ENCODE data around the gene TSC22D3.
A peak's percentile ranks its signal among the peaks of the same experiment; 100 is the strongest.
"Not testable (repeated sequence)": the region's sequence is repeated elsewhere in the genome, so short reads cannot be mapped to it uniquely, and the experiment has no call there.

Gene TSC22D3

DNA sequence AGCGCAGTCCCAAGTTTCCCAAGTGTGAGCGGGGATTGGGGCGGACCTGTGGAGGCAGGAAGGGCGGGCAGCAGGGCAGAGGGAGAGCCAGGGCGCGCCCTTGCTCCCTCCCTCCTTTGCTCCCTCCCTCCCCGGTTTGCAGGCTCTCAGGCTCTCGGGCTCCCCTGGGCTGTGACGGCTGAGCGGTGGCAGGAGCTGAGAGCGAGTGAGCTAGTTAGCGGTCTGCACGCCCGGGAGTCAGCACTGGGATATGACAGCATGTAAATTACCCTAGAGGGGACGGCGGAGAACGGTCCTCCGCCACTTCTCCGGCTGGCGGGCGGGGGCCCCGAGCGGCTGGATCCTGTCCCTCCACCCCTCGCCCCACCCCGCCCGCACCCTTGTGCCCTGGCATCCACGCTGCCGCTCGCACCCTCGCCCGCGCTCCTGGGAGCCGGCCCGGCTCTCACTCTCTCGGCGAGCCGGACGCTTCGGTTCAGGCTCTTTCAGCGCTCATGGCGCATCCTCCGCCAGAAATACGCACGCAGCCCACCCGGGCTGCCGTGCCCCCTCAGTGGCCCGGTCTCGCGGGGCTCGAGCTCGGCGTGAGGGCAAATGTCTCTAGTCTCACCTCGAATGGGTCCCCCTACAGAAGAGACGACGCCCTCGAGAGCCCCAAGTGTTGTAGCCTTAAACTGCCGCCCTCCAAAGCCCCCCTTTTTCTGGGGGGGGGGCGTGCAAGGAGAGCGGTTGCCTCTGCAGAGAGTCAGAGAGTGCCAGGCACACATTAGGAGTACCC, at the start of gene TSC22D3:
Gene TSC22D3, minus strand, starts transcription at position 54 of the 778 bp plus-strand sequence. CDS start 368 bp downstream, outside the sequence.
- DNase-seq (ENCODE audit: low read depth in 2 of 3, low spot score in 2 of 3) = peak in 1 of 3 experiments; percentile 14

DNA sequence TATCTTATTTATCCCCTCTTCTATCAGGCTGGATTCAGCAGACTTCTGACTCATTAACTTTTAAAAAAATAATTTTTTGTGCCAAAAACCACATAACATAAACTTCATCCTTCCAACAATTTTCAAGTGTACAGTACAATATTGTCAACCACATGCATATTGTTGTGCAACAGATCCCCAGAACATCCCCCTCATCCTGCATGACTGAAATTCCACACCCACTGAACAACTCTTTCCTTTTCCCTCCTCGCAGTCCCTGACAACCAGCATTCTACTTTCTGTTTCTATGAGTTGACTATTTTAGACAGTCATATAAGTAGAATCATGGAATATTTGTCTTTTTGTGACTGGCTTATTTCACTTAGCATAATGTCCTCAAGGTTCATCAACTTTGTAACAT, 47.9 kb upstream of the TSC22D3 start:
- DNase-seq (ENCODE audit: low read depth in 2 of 3, low spot score in 2 of 3) = no peak

DNA sequence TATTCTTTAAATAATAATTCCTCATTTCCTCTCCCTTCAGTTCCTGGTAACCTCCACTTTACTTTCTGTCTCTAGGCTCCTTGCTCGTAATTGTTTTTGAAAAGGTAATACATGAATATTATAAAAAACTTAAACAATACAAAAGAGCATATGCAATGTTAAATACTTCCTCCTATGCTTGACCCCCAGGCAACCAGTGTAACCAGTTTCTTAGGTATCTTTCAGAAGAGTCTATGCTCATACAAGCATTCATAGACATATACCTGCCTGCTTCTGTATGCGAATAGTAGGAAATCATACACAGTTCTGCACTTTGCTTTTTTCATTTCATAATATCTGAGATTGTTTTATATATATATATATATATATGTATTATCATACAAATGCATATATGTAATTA, 47.5 kb upstream of the TSC22D3 start:
- no peak for DNase-seq (ENCODE audit: low read depth in 2 of 3, low spot score in 2 of 3)

DNA sequence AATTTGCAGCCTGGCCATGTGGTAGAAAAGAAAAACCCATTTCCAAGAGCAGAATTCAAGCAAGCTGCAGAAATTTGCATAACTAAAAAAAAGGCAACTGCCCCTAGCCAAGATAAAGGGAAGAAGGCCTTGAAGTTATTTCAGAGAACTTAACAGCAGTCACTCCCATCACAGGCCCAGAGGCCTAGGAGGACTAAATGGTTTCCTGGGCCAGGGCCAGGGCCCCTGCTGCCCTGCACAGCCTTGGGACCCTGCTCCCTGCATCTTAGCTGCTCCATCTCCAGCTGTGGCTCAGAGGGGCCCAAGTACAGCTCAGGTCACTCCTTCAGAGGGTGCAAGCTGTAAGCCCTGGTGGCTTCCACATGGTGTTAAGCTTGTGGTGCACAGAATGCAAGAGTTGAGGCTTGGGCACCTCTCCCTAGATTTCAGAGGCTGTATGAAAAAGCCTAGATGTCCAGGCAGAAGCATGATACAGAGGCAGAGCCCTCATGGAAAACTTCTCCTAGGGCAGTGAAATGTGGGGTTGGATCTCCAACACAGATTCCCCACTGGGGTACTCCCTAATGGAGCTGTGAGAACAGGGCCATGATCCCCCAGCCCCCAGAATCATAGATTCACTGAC, 43.4 kb upstream of the TSC22D3 start:
- DNase-seq (ENCODE audit: low read depth in 2 of 3, low spot score in 2 of 3) = no peak

DNA sequence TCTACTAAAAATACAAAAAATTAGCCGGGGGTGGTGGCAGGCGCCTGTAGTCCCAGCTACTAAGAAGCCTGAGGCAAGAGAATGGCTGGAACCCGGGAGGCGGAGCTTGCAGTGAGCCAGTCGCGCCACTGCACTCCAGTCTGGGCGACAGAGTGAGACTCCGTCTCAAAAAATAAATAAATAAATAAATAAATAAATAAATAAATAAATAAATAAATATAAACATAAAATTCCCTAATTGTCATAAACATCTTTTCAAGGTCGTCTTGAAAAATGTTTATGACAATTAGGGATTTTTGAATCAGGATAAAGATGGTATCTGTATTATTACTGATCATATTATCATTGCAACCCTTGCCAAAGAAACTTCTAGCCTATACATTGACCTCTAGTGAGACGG, 34.5 kb upstream of the TSC22D3 start:
- not testable (repeated sequence) for DNase-seq (ENCODE audit: low read depth in 2 of 3, low spot score in 2 of 3)

DNA sequence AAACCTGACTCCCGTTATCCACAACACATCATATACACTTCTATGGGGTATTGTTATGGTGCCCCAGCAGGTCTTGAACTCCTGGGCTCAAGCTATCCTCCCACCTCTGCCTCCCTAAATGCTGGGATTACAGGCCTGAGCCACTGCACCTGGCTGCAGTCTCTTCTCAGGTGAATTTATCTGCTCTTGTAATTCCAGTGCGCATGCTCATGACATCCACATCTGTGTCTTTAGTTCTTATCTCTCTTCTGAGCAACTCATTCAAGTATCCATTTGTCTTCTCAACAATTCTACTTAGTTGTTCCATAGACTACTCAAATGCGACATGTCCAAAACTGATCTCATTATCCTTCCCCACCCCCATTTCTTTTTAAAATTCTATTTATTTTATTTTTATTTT, 29.6 kb upstream of the TSC22D3 start:
- no peak for DNase-seq (ENCODE audit: low read depth in 2 of 3, low spot score in 2 of 3)

DNA sequence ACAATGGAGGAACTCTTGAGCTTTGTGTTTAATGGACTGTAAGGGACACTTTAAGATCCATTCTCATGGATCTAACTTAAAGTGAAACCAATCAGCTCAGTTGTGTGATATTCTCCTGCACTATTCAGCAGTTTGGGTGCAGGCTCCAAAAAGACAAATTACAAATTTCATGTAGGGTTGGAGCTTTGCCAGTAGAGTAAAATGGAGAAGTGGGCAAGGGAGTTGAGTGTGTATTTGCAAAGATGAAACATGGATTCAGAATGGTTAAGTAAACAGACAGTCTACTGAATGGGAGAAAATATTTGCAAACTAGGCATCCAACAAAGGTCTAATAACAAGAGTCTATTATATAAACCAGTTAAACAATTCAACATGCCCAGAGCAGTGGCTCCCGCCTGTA, 28.8 kb upstream of the TSC22D3 start:
- DNase-seq (ENCODE audit: low read depth in 2 of 3, low spot score in 2 of 3) = no peak

DNA sequence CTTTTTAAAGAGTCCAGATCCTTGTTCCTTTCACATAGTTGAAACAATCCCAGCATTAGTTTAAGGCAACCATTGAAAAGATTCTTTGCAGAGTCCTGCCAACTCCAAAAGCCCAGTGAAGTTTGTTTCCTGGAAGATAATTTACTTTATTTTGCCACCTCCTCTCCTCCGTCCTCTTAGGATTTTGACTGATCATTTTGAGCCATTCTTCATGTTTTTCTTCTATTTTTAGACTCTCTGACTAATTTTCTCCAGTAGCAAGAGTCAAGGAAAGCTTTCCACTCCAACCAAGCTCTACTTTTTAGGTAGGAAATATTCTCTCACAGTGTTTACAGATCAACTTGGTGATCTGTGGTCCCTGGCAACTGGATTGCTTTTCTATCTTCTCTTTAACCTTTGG, 12.2 kb upstream of the TSC22D3 start:
- no peak for DNase-seq (ENCODE audit: low read depth in 2 of 3, low spot score in 2 of 3)

DNA sequence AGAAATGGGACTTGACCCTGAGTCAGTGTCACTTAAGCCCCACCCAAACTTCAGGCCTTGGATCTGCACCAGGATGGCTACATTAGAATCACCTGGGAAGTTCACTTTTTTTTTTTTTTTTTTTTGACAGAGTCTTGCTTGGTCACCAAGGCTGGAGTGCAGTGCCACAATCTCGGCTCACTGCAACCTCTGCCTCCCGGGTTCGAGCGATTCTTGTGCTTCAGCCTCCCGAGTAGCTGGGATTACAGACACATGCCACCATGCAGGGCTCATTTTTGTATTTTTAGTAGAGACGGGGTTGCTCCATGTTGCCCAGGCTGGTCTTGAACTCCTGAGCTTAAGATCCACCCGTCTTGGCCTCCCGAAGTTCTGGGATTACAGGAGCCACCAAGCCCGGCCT, 4.9 kb upstream of the TSC22D3 start:
- DNase-seq (ENCODE audit: low read depth in 2 of 3, low spot score in 2 of 3) = no peak

DNA sequence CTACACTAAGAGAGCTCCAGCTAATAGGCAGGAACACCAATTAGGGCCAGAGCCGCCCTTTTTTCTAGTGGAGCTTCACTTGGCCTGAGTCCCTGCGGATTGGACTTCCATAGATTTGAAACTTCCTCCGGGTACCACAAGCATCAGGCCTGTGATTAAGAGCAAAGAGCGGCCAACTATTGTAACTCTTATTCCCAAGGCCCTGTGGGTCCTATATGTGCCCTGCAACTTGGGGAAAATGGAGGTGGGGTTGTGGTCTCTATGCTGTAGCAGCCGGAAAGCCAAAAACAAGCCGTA, 1.9 kb upstream of the TSC22D3 start, which contains the start of gene NCBP2L:
Gene NCBP2L, plus strand, starts transcription at position 198 of the 297 bp plus-strand sequence. CDS start 16,488 bp downstream, outside the sequence.
- DNase-seq (ENCODE audit: low read depth in 2 of 3, low spot score in 2 of 3) = no peak

DNA sequence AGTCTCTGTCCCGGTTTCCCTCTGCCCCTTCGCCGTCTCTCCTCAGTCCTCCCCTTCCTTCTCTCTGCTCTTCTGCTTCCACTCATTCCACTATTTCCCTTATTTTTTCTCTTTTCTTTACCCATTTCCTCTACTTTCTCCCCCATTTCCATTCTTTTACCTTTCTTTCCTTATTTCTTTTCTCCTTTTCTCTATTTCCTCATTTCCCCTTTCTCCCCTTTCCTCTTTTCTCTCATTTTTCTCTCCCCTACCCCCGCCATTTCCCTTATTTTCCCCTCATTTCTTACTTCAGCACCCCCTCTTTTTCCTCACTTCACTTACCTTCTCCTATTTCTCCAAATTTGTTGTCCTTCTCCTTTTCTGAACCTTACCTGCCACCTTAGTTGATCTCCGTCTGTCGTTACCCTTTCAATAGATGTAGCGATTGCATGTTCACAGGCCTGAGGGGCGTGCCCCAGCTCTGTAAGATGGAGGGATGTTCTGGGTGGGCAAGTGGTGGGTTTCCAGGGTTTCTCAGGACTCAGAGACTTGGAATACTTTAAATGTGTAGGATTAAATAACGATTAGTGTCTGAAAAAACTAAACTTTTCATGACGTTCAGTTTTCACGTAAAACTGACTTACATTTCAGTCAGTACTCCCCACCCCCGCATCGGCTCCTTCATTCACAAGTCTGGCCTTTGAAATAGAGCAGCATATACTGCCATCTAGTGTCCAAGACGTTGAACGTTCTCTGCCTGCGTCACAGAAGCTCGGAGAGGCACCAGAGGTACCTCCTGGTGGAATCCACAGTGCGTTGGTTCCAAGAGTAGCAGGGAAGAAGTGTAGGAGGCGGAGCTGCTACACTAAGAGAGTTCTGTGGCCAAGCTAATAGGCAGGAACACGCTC, 1.3 kb upstream of the TSC22D3 start:
- peak; percentile 27 to 34 (median 32) for DNase-seq (ENCODE audit: low read depth in 2 of 3, low spot score in 2 of 3)

DNA sequence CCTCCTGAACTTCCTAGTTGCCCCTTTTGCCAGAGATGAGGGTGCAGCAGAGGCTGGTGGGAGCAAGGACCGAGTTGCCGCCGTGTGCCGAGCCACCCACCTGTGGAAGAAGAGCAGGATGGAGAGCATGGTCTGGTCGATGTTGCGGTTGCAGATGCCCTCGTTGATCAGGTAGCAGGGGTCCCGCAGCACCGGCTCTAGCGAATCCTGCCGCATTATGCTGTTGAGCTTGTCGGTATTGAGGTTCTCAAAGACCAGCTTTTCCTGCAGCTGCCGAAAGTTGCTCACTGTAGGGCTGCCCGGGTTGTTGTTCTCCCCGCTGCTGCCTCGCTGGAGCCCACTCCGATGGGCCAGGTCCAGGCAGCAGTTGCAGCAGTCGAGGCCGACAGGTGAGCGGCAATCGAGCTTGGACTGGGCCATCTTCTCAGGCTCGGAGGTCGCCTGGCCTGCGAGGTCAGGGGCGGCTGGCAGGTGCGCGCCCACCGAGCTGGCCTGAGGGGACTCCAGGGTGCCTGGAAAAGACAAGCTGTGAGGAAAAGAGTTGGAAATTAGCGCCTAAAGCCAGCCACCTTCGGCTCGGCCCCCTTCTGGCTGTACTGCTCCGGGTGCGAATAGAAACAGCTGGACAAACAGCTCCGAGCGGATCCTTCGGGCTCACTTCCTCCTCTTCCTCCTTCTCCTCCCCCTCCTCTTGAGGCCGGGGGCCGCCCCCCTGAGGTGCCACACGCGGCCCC, 420 bp downstream of the TSC22D3 start:
- DNase-seq (ENCODE audit: low read depth in 2 of 3, low spot score in 2 of 3) = no peak

DNA sequence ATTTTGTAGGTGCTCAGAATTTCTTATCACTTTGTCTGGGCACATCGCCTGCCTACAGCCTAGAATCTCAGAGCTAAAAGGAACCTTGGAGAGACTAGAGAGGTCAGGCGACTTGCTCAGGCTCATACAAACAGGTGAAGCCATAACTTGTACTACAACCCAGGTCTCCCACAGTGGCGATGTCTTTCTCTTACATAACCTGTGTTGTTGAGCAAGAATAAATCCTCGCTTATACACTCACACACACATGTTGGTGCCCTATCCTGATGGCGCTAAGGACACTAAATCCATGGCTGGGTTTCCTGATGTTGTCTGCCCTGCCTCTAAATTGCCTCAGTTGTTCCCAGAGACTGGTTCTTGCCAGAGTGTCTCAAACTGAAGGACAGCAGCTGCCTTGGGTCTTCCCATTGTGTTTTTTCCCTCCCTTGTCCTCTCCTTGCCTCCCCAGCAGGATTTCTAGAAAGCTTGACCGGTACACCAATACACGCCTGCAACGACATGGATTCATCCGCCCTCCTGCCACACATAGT, 1.6 kb downstream of the TSC22D3 start:
- no peak for DNase-seq (ENCODE audit: low read depth in 2 of 3, low spot score in 2 of 3)

DNA sequence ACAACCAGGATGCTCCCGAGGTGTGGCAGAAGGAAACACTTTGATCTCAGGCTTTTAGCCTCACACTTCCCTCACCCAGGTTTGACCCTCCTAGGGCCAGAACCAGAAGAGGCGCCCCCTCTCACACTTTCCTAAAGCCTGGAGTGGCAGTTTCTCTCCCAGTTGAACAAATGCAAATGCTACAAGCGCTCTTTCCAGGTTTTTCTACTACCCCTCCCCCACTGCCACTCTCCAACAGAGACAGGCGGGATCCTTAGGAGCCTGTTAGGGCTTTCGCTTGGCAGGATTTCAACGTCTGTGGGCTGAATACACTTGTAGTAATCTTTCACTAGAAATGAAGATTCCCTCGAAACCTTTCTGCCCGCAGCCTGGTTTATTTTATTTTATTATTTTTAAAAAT, 2.4 kb downstream of the TSC22D3 start:
- no peak for DNase-seq (ENCODE audit: low read depth in 2 of 3, low spot score in 2 of 3)

DNA sequence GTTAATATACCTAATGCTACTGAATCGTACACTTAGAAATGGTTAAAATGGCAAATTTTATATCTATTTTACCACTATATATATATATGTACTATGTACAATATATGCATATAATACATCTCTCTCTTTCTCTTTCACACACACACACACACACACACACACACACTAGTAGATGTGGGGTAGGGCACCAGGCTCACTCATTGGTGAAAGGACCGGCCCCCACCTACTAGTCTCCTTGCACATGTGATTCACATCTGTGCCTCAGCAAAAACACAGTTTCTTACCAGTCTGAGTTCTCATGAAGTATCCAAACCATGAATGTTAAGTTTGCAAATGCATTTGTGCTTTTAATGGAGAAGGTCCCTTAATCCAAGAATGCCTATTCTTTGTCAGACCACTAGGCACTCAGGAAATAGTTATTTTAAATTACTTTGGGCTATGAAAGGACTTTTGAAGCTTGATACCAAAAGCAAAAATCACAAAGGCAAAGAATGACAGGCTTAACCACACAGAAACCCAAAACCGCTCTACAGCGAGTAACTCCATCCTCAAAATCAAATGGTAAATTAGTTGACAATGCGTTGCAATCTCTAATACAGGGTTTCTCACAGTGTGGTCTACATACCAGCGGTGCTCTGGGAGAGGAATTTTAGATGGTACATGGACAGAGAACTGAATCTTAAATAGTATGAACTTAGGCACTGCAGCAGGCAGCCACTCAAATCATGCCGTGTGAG, 5.8 kb downstream of the TSC22D3 start:
- DNase-seq (ENCODE audit: low read depth in 2 of 3, low spot score in 2 of 3) = no peak

DNA sequence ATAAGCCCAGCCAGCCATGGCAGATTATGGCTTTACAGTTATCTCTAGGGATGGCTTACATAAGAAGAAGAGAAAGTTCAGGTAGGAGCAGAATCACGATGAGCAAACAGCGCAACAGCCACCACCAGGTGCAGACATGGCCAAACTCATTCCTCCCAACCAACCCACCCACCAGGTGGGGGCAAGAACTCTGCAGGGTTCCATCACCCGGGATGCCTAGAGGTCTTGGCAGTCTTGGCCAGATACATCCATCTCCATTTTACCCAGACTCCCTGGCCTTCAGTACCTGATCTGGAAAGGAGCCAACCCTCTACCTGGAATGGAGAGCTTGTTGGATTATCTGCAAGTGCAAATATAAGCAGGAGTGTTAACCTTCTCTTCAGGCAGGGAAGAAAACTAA, 7.5 kb downstream of the TSC22D3 start:
- no peak for DNase-seq (ENCODE audit: low read depth in 2 of 3, low spot score in 2 of 3)

DNA sequence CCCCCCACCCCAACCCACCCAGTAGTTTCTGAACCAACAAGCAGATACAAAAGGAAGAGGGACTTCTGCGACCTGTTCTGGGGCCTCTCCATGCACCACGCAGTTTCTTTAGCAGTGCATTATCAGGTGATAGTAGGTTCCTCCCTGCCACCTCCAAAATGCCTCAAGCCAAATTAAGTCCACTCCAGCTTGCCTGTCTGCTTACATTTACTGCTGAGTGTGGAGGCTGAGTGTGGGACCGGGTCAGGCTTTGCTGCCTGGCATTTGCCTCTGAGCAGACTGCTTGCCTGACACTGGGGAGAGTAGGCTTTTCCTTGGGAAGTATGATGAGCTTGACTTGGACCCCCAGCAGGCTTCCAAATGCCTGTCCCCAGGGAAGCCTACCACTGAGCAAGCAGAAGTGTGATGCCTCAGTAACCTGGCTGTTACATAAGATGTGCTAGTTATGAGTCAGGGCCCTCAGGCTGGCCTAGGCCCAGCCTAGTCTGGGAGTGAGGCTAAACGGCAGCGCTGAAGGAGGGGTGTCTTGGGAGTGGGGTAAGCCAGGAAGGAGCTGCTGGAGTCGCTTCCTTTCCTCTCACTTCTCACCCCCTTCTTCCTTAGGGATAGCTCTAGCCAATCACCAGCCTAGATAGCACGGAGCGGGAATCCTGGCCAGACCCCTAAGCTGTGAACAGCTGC, 9.0 kb downstream of the TSC22D3 start:
- no peak for DNase-seq (ENCODE audit: low read depth in 2 of 3, low spot score in 2 of 3)

DNA sequence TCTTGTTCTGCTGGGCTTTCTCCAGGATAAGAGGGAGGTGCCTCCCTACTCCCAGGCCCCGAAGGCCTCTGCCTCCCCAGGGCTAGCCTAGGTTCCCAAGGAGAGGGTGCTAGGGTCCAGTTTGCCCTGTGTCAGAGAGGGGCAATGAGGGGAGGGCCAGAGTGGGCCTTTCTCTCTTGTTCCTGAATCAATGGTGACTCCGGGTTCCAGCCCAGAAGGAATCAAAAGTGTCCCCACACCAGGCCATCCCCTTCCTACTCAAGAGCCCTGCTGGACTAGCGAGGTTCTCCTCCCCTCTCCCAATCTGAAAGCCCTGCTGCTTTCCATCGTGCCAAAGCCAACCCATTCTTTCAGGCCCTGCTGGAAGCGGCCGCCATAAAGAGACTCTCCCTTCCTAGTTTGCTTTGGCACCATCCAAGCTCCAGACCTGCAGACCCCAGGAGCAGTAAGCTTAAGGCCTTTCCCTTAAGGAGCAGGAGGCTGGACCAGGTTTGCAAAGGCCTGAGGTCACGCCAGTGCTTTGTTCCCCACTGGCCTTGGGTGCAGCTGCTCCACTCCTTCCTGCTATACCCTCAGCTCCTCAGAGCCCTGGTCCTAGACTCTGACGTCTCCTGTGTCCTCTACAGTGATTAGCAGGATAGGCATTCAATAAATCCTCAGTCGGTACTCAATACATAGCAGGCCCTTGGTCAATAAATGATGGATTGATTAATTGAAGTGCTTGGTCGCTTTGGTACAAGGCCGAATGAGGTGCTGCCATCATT, 10.6 kb downstream of the TSC22D3 start:
- DNase-seq (ENCODE audit: low read depth in 2 of 3, low spot score in 2 of 3) = no peak

DNA sequence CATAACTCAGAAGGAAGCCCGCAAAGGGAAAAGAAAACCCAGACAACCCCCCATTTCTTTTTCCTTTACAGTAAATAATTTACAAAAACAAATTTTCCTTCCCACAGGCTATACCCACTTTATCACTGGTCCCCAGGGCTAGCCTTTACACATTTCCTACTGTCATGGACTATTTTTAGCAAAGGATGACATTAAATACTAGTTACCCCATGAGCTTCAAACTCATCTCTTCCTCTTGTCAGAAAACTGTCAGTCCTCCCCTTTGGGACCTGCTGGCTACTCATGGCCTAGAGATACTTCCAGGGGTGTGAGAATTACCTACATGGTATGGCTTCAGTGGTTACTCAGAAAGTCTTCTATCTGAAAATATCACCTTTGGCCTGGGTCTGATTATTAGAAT, 11.9 kb downstream of the TSC22D3 start:
- no peak for DNase-seq (ENCODE audit: low read depth in 2 of 3, low spot score in 2 of 3)
